Measurements from ENCODE around the gene CUBN.

Gene CUBN

DNA sequence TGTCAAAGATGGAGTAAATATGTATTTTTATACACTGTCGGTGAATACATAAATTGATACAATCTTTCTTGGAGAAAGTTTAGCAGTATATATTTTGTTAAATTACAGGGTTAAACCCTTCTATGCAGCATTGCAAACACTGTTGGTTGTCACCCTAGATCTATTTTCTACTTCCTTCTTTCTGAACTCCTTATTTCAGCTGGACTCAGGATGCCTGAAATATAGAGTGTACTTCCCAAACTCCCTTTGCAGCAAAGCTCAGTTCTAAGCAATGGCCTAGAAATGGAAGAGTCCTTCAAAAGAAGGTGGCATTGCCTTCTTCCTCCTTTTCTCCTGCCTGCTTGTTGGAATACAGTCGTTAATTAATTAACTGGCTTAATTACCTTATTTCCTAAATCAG is 20.6 kb downstream of the CUBN start:
- no peak for DNase-seq

DNA sequence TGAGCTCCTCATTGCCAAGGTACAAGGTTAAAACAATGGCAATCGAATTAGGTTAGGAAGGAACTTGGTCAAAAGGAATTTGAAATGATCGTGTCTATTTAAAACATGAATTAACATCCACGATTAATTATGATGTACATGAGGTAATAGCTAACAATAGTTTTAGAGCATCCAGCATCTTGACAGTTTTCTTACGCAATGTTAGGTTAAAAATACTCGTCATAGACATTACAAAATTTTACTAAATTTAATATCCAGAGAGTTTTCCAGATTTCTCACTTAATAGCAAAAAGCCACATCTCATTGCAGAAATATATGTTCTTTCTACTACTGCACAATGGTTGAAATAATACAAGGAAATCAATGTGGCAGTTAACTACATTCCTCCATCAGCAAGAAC is 22.6 kb downstream of the CUBN start:
- DNase-seq, result no peak

DNA sequence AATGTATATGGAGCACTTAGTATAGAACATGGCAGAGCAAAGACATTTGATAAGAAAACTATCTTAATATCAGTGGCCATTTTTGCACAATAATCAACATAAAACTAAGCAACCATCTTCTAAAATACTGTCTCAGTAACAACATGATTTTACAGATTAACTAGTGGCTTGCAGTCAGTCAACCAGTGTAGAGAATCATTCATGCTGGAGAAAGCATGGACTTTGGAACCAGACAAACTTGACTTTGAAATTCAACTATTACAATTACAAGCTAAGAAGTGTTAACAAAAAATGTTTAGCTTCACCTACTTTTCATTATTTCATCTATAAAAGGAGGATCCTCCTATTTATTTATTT is 27.7 kb downstream of the CUBN start:
- DNase-seq, result no peak

DNA sequence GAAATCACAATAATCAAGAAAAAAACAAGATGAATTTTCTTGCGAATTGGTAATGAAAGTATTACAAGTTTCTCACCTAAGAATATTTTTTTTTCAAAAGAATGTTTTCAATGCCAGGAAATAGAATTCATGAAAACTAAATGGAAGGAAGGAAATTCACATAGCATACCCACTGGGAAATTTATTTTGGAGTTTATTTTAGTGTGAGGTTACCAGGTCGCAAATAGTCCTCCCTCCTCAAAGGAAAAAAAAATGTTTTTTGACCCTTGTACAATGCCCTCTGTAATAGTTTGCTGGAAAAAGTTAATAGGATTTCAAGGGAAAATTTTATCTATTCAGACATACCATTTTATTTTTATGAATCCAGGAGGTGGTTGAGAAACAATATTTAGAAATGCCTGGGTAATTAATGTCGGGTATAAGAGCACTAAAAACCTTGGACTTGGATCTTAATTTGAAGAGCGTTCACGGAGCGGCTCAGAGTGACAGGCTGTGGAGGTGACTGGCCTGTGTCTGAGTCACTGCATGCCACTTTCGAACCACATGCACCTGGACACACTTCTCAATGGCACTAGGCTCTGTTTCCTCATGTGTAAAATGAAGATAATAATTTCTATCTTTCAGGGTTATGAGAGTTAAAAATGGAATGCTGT is 28.2 kb downstream of the CUBN start:
- DNase-seq, result no peak

DNA sequence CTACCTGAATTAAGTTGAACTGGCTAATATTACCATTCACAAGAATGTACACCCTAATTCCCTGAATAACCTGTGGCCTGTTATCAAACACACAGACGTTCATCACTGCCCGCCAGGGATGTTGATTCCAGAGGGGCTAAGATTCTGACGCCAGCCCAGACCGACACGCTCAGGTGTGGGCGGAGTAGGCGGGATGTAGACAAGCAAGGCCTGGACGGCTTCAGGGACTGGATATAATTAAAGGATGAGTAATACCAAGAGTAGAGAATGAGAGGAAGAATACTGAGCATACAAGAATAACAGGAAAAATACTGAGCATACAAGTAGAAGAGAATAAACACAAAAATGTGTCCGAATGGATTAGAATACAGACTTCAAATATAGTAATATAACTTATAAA is 29.0 kb downstream of the CUBN start:
- no peak for DNase-seq

DNA sequence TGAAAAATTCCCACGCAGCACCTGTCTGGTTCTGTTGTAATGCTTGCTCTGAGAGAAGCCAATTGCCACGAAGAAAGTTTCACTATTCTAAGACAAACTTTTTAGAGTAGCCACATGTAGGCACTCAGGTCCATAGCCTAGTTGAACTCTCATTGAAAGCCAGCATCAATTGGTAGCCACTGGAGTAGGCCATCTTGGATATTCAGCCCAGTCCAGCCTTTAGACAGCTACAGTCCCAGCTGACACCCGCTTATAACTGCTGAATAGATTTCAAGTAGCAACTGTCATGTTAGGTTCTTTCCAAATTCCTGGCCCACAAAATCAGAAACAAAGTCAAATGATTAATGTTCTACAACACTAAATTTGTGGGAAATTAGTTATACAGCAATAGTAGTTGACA is 31.6 kb downstream of the CUBN start:
- no peak for DNase-seq

DNA sequence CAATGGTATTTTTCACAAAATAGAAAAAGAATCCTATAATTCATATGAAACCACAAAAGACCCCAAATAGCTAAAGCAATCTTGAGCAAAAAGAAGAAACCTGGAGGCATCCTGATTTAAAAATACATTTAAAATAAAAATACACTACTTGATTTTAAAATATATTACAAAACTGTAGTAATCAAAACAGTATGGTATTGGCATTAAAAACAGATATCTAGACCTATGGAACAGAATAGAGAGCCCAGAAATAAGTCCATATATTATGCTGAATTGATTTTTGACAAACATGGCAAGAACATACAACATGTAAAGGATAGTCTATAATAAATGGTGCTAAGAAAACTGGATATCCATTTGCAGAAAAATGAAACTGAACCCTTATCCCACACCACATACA is 34.8 kb downstream of the CUBN start:
- DNase-seq, result no peak

DNA sequence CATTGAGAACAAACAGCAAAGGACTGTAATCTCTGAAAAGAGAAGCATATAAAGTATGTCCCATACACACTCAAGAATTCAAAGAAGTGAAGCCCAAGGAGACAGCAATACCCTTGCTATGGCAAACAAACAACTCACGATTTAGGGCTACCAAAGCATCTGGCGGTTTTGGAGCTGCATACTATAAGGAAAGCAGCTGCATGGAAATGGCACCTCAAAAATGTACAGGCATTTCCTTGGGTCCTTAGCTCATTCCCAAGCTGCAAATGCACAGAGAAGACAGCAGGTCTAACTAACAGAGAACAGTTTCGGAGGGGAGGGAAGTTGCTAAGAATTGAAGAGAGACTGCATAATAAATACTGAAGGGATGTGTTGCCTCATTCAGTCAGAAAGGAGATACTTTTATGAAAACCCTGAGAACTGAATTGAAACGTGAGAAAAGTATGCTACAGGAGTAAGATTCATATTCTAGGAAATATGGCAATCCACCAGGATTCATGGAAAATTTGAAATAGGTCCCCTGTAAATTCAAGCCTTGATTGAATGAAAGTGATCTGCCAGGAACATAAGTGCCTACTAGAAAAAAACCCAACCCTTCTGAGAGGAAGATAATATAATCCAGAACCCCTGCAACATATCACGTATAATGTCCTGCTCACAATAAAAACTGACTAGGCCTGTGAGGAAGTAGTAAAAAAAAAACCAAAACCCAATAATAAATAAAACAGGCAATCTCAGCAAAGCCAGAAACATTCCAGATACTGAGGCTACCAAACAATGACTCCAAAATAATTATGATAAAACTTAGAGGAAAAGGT is 36.4 kb downstream of the CUBN start:
- no peak for DNase-seq

DNA sequence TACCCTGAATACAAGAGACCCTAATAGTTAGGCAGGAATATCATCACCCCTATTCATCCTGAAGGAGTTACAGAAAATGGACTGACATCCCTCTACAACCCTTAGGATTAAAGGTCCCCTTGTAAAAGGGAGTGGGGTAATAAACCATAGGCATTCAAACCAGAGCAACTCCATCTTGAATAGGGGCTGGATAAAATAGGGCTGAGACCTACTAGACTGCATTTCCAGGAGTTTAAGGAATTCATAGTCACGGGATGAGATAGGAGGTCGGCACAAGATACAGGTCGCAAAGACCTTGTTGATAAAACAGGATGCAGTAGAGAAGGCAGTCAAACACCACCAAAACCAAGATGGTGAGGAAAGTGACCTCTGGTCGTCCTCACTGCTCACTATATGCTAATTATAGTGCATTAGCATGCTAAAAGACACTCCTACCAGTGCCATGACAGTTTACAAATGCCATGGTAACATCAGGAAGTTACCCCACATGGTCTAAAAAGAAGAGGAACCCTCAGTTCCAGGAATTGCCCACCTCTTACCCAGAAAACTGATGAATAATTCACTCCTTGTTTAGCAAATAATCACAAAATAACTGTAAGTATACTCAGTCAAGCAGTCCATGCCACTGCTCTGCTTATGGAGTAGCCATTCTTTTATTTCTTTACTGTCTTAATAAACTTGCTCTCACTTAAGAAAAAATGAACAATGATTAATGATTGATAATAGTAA is 37.2 kb downstream of the CUBN start:
- no peak for DNase-seq

DNA sequence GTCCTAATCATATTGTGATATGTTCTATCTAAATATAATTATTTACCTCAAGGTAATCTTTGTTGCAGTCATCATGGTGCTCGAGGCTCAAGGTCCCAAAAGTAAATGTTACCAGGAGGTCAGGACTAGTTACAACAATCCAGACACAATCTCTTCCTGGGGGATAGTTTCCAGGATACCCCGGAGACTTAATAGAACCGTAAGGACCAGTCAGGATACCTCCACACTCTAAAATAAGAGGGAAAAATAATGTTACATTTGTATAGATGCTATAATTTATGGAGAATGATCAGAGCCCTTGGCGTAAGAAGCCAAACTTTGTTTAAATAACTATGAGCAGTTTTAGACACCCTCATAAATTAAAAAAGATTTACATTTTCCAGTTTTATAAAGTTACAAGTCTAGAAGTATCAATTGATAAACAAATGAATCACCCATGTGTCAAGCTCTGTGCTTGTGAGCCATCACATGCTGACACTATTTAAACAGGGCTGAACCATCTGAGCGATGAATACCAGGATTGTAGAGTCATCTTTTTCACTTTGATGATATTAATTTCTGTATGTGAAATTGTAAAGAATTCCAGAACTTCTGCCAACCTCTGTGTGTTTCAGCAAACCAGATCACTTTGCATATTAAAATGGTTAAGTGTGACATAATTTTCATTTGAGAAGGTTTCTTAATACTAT is 41.3 kb downstream of the CUBN start:
- DNase-seq, result no peak

DNA sequence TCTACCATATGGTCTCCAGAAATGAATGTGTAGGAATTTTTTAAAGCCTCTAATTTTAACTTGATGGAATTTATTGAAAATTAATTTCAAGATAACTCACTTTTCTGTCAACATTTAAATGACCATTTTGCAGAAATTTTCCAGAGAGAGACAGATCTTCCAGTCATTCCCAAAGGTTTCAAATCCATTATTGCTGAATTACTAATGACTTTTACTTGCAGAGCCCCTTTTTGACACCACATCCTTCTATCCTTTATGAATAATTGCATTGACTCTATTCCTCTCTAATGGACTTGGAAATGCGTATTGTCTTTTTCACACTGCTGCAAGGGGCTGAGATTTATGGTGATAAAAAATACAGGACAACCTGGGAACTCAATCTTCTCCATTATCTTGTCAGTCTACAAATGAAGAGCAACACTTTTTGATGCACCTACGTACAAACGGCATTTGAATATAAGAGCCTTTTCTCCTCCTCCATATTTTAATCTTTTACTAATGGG is 42.7 kb downstream of the CUBN start:
- no peak for DNase-seq

DNA sequence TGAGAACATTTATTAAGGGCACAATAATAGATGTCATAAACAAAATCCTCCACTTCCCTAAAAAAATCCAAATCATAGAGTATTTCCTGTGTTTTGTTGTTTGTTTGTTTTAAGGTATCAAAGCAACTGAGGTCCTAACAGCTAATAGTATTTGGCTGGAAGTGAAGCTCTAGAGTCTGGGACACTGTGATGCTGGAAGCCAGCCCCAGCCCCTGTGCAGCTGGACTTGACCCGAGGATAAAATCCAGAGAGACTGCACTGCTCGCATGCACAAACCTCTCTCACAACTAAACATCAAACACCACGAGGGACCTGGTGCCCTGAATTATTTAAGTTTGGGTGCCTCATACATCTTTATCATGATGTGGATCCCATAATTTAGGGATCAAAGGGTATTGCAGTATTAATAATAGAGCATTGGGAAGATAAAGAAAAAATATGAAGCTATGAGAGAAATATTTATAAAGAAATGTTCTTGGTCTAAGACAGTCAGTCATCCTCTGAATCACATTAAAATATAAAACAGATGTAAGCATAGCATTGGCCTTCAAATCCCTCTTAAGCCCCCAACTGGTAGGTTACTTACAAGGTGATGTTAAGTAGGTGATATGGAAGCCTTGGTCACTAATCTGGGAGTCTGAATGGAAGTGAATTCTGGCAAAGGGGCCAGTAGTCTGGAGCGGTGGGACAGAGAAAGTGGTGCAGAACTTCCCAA is 44.4 kb downstream of the CUBN start:
- peak in 2 of 51 donors; percentile 1 to 2 for DNase-seq

DNA sequence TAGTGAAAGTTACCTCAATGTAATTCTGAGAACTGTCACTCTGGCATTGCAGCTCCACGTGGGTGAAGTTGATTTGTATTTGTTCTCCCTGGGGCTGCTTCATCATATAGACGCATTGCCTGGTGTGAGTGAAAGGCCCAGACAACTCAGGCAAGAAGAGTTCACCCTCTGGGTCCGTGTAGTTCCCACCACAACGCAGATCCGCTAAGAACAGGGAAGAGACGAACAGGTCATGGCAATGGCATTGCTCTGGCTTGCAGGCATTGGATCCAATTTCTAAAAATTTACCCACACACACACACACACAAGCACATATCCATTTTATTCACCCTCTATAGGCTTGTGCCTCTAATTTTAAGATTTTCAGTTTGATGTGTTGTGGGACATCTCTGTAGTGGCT is 45.4 kb downstream of the CUBN start:
- DNase-seq, result no peak

DNA sequence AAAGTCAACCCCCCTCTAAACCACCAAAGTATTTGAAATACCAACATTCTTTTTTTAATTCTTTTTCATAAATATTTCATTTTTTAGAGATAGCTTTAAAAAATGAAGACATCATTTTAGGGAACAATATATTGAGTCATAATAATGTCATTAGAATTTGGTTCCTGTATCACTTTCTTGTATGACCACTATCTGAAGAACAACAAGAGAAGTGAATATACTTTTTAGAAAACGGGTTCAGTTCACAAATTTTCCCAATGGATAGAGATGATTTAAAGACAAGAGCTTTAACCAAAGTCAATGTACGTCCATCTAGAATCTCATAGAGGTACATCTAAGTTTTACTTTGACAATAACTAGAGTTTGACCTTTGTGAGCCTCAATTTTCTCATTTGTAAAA is 48.2 kb downstream of the CUBN start:
- DNase-seq, result no peak

DNA sequence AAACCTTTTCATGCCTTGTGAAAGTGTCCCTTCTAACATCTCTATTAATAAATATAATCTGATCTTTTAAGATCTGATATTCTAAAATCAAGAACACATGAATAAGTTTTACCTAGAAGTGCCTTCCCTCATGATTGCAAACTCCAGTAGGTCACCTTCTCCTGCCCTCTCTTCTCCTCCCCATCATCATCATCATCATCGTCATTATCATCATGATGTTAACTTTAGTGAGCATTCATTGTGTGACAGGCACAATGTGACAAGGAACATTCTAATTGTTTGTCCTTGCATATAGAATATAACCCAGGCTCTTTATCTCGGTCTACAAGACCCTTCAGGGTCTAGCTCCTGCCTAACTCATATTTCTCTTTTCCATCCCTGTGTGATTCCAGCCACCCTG is 51.7 kb downstream of the CUBN start:
- no peak for DNase-seq

DNA sequence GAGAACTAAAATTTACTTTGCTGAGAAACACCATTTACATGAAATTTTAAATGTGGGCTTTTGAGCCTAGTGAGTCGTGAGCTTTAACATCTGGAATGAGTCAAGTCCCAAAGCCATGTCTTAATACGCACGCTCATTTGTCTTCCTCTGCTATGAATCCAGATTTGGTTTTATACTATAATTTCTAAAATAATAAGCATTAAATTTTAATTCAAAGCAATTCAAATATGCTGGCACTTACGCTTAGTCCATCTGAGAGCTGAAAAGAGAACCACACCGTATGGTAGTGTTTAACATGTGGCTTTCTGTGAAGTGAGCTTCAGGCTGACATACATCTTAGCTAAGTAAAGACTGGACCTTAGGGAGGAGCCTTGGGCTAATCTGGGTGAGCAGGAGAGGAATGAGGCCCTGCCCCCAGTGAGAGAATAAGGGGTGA is 52.2 kb downstream of the CUBN start:
- DNase-seq, result no peak

DNA sequence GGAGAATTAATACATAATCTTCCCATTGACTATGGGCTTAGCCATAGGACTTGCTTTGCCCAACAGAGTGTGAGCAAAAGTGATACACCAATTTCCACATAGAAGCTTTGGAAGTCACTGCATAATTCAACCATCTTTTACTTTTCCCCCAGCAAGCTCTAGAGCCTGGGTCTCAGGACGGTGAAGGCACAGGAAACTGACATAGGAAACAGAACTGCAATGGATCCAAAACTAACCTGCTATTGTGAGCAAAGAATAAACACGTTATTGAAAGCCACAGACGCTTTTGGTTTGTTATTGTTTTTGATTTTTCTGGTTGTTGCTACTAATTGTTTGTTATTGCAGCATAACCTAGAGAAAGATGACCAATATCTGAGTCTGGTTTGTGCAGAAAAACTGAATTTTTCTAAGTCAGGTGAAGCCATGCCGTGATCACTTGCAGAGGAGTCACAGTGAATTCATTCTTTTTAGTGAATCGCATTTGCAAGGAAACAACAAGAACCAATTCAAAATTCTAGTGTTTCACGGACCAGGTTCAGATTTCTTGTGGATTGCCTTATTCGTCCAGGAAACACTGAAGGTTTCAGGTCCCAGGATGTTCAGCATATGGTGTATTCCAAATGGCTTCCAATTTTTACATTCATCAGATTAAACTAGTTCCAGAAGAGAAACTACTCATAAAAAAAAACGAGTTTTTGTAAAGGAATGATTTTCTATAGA is 52.8 kb downstream of the CUBN start:
- no peak for DNase-seq

DNA sequence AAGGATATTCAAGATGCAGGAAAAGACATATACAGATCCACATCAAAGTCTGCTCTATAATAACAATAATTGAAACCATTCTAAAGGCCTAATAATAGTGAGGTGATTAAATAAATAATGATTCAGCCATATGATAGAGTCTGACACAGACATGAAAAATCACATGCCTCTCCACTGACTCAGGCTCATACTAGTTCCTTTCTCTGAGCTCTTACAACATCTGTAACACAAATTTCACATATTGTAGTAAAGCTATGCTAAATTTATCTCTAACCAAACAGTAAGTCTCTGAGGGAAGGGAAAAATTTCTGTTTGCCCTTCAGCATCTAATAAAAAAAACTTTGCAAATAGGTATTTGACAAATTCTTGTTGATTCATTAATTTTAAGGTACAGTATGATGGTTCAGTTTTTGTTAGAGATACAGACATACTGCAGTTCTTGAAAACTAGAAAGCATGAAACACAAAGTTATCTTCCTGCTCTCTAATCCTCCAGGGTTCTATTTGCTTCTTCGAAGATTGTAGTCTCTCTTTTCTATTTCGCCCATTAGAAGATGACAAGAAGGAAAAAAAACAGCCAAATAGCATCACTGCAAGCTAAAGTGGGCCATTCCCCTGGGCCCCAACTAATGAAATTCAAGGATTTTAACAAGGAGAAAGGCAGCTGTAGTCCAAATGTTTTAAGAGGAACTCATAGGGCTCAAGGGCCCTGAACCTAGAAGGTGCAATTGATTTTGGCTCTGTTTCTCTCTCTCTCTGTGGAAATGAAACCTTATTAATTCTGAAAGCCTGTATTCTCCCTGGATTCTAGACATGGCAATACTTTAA is 53.9 kb downstream of the CUBN start:
- no peak for DNase-seq

DNA sequence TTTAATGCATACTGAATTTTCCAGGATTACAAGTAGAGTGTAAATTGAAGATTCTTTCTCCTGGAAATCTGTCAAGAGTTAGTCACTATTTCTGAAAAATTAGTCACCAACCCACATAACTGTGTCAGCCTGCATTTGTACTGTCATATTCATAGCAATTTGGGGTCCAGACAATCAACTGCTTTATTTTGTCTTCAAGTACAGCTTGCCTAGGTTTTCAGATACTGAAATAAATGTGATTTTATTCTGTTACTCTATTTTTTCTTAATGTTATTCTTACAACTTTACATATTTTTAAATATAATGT is 55.1 kb downstream of the CUBN start:
- peak in 1 of 51 donors; percentile 37 for DNase-seq
